ENCODE results near the gene CACNA2D1.

CACNA2D1 gene

GRCh38 chr7:81908220-81908619 is 535.4 kb downstream of the CACNA2D1 start (continued):
- TF ChIP-seq ARNTL (CRISPR knock-in tag; IDR thresholded peaks at IDR 0.05; ENCODE audit: borderline replicate concordance, low read depth) (no peak), ZNF565 (CRISPR knock-in tag; conservative IDR thresholded peaks at IDR 0.05; ENCODE audit: low read depth) (no peak), ISL1 (CRISPR knock-in tag; IDR thresholded peaks at IDR 0.05) (no peak), CSDC2 (CRISPR knock-in tag; IDR thresholded peaks at IDR 0.05) (no peak), ESRRG (CRISPR knock-in tag; IDR thresholded peaks at IDR 0.05) (no peak)
- TF ChIP-seq, protein P1, sequence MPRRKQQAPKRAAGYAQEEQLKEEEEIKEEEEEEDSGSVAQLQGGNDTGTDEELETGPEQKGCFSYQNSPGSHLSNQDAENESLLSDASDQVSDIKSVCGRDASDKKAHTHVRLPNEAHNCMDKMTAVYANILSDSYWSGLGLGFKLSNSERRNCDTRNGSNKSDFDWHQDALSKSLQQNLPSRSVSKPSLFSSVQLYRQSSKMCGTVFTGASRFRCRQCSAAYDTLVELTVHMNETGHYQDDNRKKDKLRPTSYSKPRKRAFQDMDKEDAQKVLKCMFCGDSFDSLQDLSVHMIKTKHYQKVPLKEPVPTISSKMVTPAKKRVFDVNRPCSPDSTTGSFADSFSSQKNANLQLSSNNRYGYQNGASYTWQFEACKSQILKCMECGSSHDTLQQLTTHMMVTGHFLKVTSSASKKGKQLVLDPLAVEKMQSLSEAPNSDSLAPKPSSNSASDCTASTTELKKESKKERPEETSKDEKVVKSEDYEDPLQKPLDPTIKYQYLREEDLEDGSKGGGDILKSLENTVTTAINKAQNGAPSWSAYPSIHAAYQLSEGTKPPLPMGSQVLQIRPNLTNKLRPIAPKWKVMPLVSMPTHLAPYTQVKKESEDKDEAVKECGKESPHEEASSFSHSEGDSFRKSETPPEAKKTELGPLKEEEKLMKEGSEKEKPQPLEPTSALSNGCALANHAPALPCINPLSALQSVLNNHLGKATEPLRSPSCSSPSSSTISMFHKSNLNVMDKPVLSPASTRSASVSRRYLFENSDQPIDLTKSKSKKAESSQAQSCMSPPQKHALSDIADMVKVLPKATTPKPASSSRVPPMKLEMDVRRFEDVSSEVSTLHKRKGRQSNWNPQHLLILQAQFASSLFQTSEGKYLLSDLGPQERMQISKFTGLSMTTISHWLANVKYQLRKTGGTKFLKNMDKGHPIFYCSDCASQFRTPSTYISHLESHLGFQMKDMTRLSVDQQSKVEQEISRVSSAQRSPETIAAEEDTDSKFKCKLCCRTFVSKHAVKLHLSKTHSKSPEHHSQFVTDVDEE (CRISPR knock-in tag; IDR thresholded peaks at IDR 0.05), result no peak

GRCh38 chr7:81903115-81903514 is 540.5 kb downstream of the CACNA2D1 start:
- no peak for TF ChIP-seq ARNTL (CRISPR knock-in tag; IDR thresholded peaks at IDR 0.05; ENCODE audit: borderline replicate concordance, low read depth)
- TF ChIP-seq ZFP30 (CRISPR knock-in tag; IDR thresholded peaks at IDR 0.05), result no peak
- TF ChIP-seq, protein P2, sequence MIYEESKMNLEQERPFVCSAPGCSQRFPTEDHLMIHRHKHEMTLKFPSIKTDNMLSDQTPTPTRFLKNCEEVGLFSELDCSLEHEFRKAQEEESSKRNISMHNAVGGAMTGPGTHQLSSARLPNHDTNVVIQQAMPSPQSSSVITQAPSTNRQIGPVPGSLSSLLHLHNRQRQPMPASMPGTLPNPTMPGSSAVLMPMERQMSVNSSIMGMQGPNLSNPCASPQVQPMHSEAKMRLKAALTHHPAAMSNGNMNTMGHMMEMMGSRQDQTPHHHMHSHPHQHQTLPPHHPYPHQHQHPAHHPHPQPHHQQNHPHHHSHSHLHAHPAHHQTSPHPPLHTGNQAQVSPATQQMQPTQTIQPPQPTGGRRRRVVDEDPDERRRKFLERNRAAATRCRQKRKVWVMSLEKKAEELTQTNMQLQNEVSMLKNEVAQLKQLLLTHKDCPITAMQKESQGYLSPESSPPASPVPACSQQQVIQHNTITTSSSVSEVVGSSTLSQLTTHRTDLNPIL (CRISPR knock-in tag; IDR thresholded peaks at IDR 0.05; ENCODE audit: low read depth), result no peak
- TF ChIP-seq GLIS3 (CRISPR knock-in tag; IDR thresholded peaks at IDR 0.05), result no peak
- TF ChIP-seq RARB (CRISPR knock-in tag; IDR thresholded peaks at IDR 0.05), result no peak
- no peak for TF ChIP-seq ZNF70 (CRISPR knock-in tag; IDR thresholded peaks at IDR 0.05)
- TF ChIP-seq ESRRG (CRISPR knock-in tag; IDR thresholded peaks at IDR 0.05), result no peak
- TF ChIP-seq ISL1 (CRISPR knock-in tag; IDR thresholded peaks at IDR 0.05), result no peak
- TF ChIP-seq OSR1 (CRISPR knock-in tag; IDR thresholded peaks at IDR 0.05), result no peak
- no peak for ATAC-seq

GRCh38 chr7:81902536-81902935 is 541.0 kb downstream of the CACNA2D1 start:
- TF ChIP-seq ZNF565 (CRISPR knock-in tag; conservative IDR thresholded peaks at IDR 0.05; ENCODE audit: low read depth), result no peak
- TF ChIP-seq OSR1 (CRISPR knock-in tag; IDR thresholded peaks at IDR 0.05), result no peak
- TF ChIP-seq ESRRG (CRISPR knock-in tag; IDR thresholded peaks at IDR 0.05), result no peak
- no peak for TF ChIP-seq SNAI2 (CRISPR knock-in tag; IDR thresholded peaks at IDR 0.05)
- TF ChIP-seq ARNTL (CRISPR knock-in tag; IDR thresholded peaks at IDR 0.05; ENCODE audit: borderline replicate concordance, low read depth), result no peak
- no peak for ATAC-seq

All from SK-N-SH treated with all-trans-retinoic acid at 6 μM for 48 hours (cell line).